ENCODE results near the gene LRRC27.
"Not testable (repeated sequence)": the region's sequence is repeated elsewhere in the genome, so short reads cannot be mapped to it uniquely, and the experiment has no call there.

LRRC27 gene

DNA sequence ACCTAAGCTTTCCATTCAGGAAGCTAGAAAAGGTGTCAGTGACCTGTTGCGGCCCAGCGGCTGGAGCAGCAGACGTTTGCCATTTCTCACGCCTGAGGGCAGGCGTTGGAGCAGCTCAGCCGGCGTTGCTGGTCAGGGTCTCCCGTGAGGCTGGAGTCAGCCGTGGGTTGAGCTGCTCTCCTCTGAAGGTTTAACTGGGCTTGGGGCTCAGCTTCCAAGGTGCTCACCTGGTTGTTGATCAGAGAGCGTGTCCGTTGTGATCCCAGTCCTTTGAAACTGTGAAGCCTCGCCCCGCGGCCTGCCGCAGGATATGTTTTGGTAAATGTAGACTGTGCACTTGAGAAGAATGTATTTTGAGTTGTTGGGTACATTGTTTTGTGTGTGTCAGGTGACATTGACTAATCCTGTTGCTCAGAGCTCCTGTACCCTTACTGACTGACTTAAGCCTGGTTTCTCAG lies 44.4 kb downstream of the LRRC27 start:
- no peak for DNase-seq

GRCh38 chr10:132377326-132377725 lies 45.3 kb downstream of the LRRC27 start:
- DNase-seq = no peak

DNA sequence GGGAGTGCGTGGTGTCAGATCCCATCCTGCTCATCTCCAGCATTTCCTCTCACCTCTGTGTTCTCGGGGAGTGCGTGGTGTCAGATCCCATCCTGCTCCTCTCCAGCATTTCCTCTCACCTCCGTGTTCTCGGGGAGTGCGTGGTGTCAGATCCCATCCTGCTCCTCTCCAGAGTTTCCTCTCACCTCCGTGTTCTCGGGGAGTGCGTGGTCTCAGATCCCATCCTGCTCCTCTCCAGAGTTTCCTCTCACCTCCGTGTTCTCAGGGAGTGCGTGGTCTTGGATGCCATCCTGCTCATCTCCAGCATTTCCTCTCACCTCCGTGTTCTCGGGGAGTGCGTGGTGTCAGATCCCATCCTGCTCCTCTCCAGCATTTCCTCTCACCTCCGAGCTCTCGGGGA lies 47.0 kb downstream of the LRRC27 start:
- not testable (repeated sequence) for DNase-seq

- not testable (repeated sequence) for DNase-seq
These were observed 49.0 kb downstream of the LRRC27 start for GRCh38 chr10:132380986-132381385.

GRCh38 chr10:132381741-132382140 lies 49.7 kb downstream of the LRRC27 start:
- no peak for DNase-seq

- no peak for DNase-seq
These were observed 50.4 kb downstream of the LRRC27 start for GRCh38 chr10:132382231-132382922.

- DNase-seq = no peak
These were observed 51.1 kb downstream of the LRRC27 start for GRCh38 chr10:132383101-132383500.

DNA sequence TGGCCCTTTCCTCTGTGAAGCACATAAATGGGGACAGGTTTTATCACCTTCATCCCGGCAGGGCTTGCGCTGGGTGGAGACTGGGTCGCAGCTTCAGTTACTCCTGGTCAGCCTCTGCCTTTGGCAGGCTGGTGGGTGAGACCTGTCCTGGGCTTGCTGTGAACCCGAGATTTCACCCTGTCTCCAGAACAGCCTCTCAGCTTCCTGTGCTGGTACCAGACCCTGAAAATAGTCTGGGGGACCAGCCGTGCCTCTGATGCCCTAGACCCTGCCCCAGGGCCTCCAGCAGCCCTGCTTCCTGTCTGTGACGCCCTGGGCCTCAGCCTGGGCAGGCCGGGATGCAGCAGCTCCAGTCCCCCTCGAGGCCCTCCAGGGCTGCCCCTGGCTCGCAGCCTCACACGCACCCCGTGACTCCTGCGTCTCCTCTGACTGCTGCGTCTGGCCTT lies 51.8 kb downstream of the LRRC27 start:
- DNase-seq = no peak

DNA sequence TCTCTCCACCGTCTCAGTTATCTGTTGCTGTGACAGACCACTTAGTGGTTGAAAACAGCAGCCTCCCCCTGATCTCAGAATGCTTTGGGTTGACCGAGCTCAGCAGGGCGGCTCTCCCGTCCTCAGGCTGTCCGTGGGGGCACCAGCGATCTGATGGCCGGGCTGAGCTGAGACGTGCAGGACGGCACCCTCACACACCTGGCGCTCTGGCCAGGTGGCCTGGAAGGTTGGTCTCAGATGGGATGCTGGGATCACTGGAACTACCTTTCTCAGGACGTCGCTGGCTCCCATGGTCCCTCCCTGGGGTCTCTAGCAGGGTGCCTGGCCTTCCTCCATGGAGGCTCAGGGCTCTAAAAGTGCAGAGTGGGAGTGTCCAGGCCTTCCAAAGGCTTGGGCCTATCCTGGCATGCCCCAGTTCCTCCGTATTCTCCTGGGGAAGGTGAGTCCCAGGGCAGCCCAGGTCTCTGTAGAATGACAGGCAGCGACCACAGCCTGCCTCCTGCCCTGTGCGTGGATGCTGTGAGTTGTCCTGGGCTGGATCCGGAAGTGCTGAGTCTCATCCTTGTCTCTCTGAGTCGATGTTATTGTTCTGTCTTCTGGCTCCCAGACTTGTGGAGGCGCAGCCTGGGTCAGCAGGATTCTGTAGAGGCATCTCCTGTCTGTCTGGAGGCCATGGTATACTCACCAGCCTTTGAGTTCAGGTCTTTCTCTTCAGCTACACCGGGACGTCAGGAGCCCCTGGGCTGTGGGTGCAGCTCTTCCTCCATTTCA lies 52.8 kb downstream of the LRRC27 start:
- DNase-seq = no peak

DNA sequence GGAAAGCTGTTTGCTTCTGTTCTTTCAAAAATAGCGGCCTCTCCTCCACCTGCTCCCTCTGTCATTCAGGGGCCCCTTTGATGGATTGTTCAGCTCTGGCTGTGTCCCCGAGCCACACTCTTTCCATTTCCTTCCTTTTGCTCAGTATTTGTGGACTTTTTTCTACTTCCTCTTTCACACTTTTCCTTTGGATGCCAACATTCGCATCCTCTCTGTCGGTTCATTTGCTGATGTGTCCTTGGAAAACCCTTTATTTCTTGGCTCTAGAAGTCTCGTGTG lies 53.3 kb downstream of the LRRC27 start:
- no peak for DNase-seq

- no peak for DNase-seq
These were observed 53.9 kb downstream of the LRRC27 start for GRCh38 chr10:132385721-132386418.

- DNase-seq = no peak
These were observed 54.4 kb downstream of the LRRC27 start for GRCh38 chr10:132386419-132386831.

DNA sequence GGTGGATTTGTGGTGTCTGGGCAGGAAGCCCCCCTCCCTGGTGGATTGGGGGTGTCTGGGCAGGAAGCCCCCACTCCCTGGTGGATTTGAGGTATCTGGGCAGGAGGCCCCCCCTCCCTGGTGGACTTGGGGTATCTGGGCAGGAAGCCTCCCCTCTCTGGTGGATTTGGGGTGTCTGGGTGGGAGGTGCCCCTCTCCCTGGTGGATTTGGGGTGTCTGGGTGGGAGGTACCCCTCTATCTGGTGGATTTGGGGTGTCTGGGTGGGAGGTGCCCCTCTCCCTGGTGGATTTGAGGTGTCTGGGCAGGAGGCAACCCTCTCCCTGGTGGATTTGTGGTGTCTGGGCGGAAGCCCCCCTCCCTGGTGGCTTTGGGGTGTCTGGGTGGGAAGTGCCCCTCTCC lies 54.9 kb downstream of the LRRC27 start:
- DNase-seq = not testable (repeated sequence)

GRCh38 chr10:132387764-132388210 lies 55.8 kb downstream of the LRRC27 start:
- DNase-seq = peak in 1 of 2 experiments; percentile 49

GRCh38 chr10:132388891-132389432 lies 57.0 kb downstream of the LRRC27 start:
- no peak for DNase-seq

DNA sequence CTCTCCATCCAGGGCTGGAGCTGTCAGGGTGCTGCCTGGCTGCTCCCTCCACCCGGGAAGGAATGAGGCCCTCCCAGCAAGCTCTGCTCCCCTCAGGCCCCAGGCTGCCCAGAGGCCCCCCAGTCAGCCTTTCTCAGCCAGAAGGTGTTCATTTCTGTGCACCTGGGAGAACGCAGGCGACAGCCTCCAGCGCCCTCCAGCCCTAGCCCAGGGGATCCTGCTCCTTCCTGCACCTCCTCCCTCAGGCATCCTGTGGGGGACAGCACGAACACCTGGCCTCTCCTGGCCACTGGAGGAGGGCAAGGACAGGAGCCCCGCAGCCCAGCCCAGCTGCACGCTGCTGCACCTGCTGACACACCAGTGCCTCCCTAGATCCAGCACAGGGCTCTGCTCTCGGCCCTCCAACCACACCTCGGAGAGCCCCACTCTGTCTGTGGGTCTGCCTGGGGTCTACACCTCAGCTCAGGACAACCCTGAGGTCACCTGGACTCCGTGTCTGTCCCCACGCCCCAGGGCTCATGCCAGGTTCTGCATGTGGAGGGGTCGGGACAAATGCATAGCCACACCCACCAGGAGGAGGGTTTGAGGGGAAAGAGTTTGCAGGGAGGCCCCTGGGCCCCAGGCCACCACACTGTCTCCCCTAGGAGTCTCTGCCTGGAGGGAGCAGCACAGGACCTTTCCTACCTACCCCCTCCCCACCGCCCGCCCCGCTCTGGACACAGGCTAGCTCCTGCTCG lies 57.6 kb downstream of the LRRC27 start:
- no peak for DNase-seq

GRCh38 chr10:132390170-132390920 lies 58.4 kb downstream of the LRRC27 start:
- no peak for DNase-seq

- DNase-seq = no peak
These were observed 59.1 kb downstream of the LRRC27 start for GRCh38 chr10:132390921-132391675.

- DNase-seq = no peak
These were observed 59.7 kb downstream of the LRRC27 start for GRCh38 chr10:132391676-132392020.

- no peak for DNase-seq
These were observed 60.3 kb downstream of the LRRC27 start for GRCh38 chr10:132392184-132392800.
